GM12878 (cell line): Measurements from ENCODE around the gene SBF2.

Experiments used
- EZH2 ChIP-seq: IDR thresholded peaks from 2 replicates; pipeline ENCODE4 v1.6.1; 2012; ENCODE audit warnings: low read depth, mild to moderate bottlenecking, control low read depth, inconsistent platforms, low read length, borderline replicate concordance; ENCODE audit not compliant: control insufficient read depth
- MYC ChIP-seq: IDR thresholded peaks from 2 replicates; pipeline ENCODE4 v1.6.1; 2011; ENCODE audit warnings: mild to moderate bottlenecking, low read length, moderate library complexity, inconsistent platforms; ENCODE audit not compliant: insufficient read depth, insufficient replicate concordance, insufficient read length, severe bottlenecking
- POLR2AphosphoS5 ChIP-seq: IDR thresholded peaks from 2 replicates; pipeline ENCODE4 v1.6.1; 2011; ENCODE audit warnings: mild to moderate bottlenecking, low read length, inconsistent platforms
- TCF3 ChIP-seq: IDR thresholded peaks from 2 replicates; pipeline ENCODE4 v1.6.1; 2012; ENCODE audit warnings: low read depth, mild to moderate bottlenecking, low read length, borderline replicate concordance; ENCODE audit not compliant: insufficient read depth
- ZNF274 ChIP-seq: IDR thresholded peaks from one replicate; pipeline ENCODE4 v1.8.0; 2011; ENCODE audit not compliant: insufficient read length, insufficient read depth
- TF ChIP-seq, protein P1 (sequence below): IDR thresholded peaks from 2 replicates; pipeline ENCODE4 v1.6.1; 2011; ENCODE audit warnings: low read depth, mild to moderate bottlenecking, low read length, moderate library complexity, borderline replicate concordance; ENCODE audit errors: extremely low read depth
- TF ChIP-seq, protein P2 (sequence below): fragments of 450-650 bp; IDR thresholded peaks from 2 replicates; pipeline ENCODE4 v1.6.1; 2014; ENCODE audit warnings: mild to moderate bottlenecking

DNA sequence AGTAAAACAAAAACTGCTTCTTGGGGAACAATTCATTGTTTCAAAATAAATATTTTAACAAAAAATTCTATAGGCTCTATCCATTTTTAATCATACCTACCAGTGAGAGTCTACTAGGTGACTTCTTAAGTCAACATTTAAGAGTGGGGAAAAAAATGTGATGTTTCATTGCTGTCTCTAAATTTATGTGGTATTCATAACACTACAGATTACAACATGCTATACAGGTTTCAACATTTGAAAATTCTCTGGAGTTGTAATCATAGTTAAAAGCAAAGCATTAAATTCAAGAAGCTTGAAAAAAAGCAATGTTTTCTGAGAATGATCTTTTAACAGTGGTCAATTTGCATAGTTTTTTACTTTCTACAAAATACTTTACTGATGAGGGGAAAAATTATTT, 18.3 kb downstream of the SBF2 start:
- no peak for TF ChIP-seq POLR2AphosphoS5
- no peak for TF ChIP-seq TCF3
- TF ChIP-seq, protein P1, sequence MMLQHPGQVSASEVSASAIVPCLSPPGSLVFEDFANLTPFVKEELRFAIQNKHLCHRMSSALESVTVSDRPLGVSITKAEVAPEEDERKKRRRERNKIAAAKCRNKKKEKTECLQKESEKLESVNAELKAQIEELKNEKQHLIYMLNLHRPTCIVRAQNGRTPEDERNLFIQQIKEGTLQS: no peak
- TF ChIP-seq, protein P2, sequence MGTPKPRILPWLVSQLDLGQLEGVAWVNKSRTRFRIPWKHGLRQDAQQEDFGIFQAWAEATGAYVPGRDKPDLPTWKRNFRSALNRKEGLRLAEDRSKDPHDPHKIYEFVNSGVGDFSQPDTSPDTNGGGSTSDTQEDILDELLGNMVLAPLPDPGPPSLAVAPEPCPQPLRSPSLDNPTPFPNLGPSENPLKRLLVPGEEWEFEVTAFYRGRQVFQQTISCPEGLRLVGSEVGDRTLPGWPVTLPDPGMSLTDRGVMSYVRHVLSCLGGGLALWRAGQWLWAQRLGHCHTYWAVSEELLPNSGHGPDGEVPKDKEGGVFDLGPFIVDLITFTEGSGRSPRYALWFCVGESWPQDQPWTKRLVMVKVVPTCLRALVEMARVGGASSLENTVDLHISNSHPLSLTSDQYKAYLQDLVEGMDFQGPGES: no peak
- no peak for TF ChIP-seq MYC
- no peak for TF ChIP-seq ZNF274
- no peak for TF ChIP-seq EZH2
